ENCODE data around the gene ZNF175.

ZNF175 gene

DNA sequence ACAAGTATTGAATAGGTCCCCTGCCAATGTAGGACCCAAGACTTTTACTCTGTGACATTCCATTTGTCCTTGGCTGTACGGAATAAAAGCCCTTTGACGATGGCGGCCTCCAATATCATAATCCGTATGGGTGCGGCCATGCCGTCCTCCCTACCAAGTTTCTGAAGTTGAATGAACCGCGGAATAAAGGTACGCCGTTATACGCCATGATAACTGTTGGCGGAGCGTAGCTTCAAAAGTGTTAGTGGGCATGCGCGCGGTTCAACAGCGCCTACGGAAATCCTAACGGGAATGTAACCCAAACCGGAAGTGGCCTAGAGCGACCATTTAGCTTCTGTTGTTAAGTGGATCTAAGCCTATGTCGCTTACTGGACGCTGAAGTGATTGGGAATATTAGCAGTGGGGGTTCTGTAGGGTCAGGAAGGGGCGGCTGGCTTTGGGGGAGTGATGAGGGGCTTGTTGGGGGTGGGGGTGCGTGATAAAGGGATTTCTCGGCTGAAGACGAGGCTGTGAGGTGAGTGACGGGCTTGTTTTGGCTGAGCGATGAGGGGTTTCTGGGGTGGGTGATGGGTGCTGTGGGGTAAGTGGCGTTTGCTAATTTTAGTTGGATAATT lies at the start of gene ZNF175:
Gene ZNF175 (plus strand): TSS at position 322 of the 614 bp plus-strand sequence. CDS start 2,047 bp downstream, outside the sequence.
- DNase-seq (ENCODE audit: low read depth in 2 of 2), result peak; percentile 77 to 83

DNA sequence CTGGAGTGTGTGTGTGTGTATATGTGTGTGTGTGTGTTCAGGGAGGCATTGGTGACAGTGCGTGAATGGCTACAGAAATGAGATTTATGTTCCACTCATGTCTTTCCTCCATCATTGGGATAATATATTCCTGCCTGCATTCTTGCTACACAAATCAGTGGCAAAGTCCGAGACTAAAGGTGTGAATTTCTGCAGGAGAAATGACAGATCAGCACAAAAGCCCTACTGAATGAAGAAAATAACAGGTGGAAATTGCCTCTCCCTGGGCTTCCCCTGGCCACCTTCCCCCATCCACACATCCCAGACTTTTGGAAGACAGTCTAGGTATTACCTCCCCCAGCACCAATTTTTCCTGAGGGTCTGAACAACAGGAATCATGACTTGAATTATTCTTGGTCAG lies 49.7 kb upstream of the ZNF175 start:
- no peak for DNase-seq (ENCODE audit: low read depth in 2 of 2)

DNA sequence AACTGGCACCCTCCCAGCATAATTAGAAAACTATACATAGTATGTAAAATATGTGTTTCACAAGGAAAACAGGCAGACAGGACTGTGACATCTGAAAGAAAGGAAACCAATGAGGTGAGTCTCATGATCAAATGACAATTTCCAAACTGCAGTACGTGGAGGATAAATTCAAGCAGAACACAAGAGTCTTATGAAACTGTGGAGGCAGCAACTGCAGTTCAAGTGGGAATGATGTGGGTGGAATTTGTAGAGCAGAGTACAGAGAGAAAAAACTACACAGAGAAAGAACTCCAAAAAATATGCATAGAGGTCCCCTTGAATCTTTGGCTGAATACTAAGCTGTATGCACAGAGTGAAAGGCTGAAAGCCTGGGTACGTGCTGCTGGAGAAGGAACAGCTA lies 49.3 kb upstream of the ZNF175 start:
- DNase-seq (ENCODE audit: low read depth in 2 of 2), result no peak

DNA sequence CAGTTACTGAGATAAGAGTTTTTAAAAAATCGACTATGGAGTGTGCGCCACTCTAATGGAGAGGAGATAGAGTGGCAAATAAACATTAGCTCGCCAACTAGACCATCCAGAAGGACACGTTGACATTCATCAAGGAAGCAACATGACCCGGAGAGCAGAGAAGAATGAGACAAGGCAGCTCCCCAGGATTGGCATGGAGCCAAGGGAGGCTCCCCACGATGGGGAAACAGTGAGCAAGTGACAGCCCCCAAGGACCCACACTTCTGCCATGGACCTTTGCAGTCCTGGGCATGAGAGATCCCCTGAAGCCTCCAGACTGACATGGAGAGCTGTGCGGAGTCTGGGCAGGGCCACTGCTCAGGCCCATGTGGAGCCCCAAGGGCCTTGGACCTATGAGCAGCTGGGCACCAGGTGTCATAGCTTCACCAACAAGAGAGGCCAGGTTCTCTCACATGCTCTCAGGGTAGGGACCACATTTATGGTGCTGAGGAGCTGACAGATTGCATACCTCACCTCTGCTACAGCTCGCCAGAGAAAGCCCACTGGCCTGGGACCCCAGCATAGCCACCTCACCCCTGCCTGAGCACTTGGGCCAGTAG lies 46.3 kb upstream of the ZNF175 start:
- DNase-seq (ENCODE audit: low read depth in 2 of 2), result no peak

DNA sequence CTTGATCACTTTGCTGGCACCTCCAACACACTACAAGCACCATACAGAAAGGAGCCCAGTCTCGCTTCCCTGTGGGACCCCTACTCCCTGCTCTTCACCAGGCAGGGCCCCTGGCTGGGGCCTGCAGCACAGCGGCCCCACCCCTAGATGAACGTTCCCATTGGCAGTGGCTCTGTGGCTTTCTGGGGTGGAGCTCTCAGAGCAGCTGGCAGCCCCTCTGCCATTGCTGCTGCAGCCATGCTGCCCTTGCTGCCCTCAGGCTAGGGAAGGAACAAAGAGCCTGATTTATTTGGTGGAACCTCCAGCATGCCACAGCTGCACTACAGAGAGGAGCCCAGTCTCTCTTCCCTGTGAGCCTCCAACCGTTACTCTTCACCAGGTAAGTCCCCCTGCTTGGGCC lies 45.4 kb upstream of the ZNF175 start:
- DNase-seq (ENCODE audit: low read depth in 2 of 2), result no peak

DNA sequence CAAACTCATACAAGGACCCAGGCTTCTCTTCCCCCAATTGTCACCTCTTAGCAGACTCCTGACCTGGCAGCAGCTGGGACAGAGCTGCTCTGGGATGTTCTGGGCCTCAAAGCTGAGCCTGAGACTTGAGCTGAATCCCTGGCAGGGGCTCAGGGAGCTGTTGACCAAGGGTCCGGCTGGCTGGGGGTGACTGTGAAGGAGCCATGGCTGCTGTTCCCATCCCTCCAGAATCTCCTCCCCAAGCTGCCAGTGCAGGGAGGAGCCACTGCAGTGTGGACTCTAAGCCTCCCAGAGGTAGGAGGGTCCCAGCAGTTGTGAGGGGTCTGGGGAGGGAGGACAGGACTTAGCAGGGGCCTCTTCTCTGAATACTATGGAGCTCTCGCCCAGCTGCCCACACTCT lies 41.8 kb upstream of the ZNF175 start:
- no peak for DNase-seq (ENCODE audit: low read depth in 2 of 2)

DNA sequence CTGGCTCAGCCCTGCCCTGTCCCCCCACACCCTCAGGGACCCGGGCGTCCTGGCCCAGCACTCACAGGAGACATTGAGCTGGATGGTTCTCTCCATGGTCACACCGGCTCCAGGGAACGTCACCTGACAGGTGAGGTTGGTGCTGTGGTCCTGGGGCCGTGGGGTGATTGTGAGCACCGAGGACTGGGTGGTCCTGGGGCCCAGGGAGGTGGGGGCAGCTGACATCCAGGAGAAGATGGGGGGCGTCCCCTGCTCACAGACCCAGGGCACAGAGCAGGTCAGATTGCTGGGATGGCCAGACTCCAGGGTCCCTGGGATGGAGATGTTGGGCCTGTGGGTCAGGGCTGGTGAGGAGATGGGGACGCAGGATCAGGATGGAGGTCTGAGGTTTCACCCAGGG lies 40.5 kb upstream of the ZNF175 start:
- DNase-seq (ENCODE audit: low read depth in 2 of 2), result no peak

DNA sequence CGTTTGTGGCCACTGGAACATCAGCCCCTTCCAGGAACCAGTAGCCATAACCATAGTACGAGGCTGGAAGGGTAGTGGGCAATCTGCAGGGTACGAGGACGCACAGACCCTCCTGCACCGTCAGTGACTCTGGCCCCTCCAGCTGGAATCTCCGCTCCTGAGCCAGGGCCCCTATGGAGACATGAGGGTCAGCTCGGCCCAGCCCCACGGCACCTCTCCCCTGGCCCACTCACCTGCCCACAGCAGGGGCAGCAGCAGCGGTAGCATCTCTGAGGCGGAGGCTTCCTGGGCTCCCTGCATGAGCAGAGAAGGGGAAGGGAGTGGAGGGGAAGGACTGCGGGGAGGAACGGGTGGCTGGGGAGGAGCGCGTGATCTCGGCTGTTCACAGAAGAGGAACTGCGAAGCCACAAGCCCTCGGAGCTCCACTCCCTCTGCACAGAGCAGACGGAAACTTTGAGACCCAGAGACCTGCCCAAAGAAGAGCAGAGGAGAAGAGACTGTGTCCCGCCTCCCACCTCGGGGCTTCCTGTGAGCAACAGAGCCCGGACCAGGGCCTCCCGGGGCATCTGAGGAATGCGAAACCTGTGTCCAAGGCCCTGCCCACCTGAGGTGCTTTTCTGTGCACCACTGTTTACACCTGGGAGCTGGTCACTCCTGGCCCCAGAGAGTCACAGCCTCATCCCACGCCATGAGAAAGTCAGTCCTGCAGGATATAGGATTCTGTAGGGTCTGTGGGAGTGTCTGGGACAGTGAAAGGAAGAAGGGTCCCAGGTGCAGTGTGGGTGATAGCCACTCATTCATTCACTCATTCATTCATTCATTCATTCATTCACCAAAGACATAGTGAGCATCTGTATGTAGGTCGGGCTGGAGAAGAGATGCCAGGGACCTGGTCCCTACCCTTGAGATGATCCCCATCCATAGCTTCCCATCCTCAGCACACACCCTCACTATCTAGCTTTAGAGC lies 39.5 kb upstream of the ZNF175 start, which contains the start of gene SIGLEC6:
Gene SIGLEC6 (minus strand): TSS at position 322 of the 967 bp plus-strand sequence. CDS start 22 bp downstream, at position 300.
- DNase-seq (ENCODE audit: low read depth in 2 of 2), result no peak

DNA sequence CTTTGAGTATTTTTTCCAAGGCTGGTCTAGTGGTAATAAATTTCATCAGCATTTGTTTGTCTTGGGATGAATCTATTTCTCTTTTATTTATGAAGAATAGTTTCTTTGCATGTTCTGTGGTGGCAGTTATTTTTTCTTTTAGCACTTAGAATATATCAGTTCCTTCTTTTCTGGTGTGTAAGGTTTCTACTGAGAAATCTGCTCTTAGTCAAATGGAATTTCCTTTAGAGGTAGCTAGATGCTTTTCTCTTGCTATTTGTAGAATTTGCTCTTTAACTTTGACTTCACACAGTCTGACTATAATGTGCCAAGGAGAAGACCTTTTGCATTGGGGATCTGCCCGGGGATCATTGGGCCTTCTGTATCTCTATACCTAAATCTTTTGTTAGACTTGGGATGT lies 35.5 kb upstream of the ZNF175 start:
- no peak for DNase-seq (ENCODE audit: low read depth in 2 of 2)

DNA sequence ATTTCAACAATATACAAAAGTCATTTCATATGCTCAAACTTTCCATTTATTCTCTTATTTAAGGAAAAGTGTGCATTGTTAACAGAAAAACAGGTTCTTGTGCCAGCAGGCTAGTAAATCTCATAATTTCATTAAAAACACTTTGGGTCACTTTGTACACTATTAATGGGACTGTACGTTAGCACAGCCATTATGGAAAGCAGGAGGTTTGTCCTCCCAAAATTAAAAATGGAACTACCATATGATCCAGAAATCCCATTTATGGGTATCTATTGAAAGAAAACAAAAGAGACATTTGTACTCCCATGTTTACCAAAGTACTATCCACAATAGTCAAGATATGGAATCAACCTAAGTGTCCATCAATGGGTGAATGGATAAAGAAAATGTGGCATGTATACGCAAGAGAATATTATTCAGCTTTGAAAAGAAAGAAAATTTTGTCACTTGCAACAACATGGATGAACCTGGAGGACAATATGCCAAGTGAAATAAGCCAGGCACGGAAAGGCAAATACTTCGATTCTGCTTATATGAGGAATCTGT lies 31.2 kb upstream of the ZNF175 start:
- no peak for DNase-seq (ENCODE audit: low read depth in 2 of 2)

DNA sequence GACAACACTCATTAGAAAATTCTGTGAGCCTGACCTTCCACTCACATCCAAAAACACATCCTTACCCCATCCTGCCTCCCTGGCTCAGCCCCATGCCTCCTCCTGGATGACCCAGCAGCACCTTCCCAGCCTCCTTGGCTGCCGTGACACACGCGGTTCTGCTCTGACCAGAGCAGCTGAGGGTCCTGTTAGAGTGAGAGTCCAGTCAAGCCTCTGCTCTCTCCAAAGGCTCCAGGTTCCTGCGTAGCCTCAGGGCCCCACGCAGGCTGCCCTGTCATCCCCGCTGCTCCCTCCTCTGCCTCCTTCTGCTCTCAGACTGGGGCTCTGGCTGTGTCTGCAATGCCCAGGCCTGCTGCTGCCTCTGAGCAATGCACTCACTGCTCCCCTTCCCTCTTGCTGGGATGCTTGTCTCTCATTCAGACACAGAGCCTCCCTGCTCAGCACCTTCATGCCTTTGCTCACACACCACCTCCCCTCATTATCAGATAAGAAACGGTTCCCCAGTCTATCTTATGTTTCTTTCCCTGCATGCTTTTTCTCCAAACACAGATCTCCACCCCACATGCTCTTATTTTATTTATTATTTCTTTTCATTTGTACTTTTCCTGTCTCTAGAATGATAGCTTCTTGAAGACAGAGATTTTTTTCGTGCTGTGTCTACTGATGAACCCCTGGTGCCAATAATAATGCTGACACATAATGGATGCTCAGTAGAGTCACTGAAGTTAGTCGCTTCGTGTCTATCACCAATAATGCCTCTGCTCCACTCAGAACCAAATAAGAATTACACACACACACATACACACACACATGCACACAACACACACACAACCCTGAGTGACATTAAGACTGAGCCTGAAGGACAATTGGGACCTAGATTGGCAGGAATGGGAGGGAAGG lies 29.4 kb upstream of the ZNF175 start:
- DNase-seq (ENCODE audit: low read depth in 2 of 2), result no peak

DNA sequence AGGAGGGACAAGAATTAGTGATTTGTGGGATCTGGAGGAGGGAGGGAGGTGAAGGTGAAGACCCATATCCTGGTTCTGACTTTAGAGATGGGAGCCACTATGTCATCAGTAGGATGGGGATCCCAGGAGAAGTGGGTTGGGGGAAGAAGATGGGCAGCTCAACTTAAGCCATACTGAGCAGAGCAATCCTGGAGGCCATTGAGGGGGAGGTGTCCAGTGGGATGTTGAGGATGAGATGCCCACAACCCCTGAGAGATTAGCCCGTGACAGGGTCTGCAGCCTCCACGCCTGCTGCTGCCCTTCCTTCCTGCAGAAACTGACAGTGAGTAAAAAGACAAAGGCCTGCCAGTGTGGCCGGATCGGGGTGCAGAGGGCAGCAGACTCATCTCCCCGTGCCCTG lies 28.4 kb upstream of the ZNF175 start:
- no peak for DNase-seq (ENCODE audit: low read depth in 2 of 2)

DNA sequence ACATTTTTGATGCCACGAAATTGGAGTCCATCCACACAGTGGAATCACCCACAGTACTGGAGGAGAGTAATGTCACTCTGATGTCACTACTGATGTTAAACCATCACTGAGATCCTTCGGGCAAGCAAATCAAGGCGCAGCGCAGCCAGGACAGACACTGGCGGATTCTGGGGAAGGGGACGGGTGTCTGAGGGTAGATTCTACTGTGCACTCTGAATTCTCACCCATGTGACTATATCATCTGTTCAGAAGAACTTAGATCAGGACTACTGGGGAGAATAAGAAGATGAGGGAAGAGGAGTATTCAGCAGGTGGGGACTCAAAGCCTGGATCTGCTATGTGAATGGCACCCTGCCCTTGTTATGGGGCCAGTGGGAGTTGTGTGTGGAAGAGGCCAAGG lies 27.0 kb upstream of the ZNF175 start:
- DNase-seq (ENCODE audit: low read depth in 2 of 2), result no peak

DNA sequence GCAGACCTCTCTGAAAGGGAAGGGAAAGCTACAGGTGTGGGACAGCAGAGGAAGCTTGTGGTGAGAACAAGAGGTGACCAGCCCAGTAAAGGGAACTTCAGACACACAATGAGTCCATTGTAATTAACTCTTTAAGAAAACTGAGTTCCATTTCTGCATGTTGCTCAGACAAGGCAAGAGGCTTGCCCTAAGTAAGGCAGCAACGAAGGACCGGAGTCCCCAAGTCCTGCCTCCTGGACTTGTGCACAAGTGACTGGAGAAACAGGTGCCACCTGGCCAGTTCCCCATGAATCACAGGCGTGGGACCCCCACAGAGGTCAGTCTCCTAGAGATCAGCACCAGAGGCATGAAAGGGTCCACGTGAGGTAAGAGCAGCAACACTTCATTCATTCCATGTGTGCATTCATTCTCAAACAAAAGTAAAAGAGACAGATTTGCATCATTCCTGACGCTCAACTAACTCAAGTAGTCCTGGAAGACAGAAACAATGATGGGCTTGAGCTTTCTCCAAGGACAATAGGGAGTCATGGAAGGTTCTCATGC lies 24.9 kb upstream of the ZNF175 start:
- DNase-seq (ENCODE audit: low read depth in 2 of 2), result no peak

DNA sequence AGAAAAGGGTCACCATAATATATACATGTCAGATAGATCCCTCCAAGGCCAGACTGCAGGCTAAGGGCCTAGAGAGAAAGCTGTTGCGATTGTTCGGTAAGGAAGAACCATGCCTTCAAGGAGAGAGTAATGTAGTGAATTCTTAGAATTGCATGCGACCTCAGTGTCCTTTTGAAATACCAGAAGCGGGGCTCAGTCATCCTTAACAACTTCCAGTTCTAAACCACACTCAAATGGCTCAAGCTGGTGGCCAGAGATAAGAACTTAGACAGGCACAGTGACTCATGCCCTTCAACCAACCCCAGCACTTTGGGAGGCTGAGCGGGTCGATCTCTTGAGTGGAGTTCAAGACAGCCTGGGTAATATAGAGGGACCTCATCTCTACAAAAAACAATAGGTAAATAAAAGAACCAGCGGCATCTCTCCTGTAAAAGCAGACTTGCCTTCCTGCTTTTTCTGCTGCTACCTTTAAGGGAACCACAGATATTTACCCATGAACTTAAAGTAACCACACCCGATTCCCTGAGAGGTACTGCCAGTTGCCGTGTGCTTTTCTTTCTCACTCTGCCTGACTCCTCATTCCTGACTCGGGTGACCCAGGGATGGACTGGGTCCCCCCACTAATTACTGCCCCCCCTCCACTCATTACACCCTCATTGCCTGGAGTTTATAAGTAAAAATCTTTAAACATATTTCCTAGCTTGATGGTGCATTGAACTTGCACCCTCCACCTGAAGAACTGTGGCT lies 24.3 kb upstream of the ZNF175 start:
- no peak for DNase-seq (ENCODE audit: low read depth in 2 of 2)

DNA sequence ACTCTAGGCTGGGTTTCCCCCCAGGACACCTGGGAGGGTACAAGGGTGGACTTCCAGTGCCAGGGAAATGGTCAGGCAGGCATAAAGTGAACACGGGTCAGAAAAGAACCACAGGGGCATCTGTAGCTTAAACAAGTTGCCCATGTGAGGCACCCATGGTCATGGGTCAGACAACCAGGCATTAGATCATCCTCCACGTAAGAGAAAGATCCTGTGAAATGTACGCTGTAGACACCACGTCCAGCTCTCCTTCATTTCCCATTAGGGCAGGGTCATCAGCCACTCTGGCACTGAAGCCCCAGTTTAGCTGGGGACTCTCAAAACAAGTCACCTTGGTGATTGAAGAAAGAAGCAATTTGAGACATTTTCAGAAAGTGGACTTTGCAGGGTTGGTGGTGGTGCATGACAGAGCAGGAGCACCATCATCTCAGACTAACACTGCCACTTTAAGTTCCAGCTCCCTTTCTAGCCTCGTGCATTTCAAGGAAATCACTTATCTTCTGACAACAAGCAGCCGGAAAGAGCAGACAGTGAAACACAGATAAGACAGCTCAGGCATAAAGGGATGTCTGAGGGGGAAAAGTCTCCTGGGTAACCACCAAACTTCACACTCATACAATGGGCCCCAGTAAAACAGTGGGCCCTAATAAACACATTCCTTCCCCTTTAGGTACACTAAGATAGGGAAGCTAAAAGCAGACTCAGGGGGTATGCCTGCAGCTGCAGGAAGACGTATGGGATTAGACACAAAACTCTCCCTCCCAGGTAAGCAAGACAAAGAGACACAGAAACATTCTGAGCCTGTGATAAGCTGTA lies 23.5 kb upstream of the ZNF175 start:
- no peak for DNase-seq (ENCODE audit: low read depth in 2 of 2)

DNA sequence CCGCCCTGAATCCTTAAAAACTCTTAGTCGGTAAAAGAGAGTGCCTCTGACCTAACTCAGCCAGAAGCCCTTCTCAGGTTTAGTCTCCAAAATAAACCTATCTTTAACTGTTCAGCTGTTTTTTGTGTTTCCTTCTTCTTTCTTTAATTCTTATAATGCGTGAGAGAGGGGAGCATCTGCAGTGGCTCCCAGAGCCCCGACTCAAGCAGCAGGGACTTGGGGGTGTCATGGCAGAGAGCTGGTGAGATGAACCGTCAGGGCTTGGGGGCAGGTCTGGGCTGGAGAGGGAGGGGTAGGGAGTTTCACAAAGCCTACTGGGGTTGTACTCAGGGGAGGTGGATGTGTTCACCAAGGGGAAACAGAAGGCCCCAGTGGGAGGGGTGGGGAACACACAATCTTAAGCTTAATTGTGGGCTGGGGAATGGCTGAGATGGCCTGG lies 22.9 kb upstream of the ZNF175 start:
- no peak for DNase-seq (ENCODE audit: low read depth in 2 of 2)

DNA sequence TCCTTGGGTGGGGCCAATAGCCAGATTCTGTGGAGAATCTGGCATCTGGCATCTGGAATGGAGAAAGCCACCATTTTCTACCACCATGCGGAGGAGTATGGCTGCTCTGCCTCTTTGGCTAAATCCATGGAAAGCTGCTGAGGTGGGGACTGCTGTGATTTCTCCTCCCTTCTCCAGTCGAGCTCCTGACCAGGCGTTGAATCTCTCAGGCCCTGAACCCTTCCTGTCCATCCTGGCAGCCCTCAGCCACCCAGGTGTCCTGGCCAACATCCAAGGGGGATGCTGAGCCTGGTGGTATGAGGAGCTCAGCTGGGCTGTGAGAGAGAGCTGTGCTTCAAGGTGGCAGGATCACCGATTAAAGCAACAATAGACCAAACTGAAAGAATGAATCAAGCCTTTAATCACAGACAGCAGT lies 22.2 kb upstream of the ZNF175 start:
- DNase-seq (ENCODE audit: low read depth in 2 of 2), result no peak

Data from stimulated activated CD4-positive, alpha-beta T cell treated with anti-CD3 and anti-CD28 coated beads, Interleukin-4, amount 100 ng/mL, for 48 hours (primary cell).